ENCODE results near the gene ITCH. TPM values are rescaled to one million over a fixed set of nuclear protein-coding genes. Genes with fewer than 3 reads are reported as not detected.

The ITCH gene
- total and polyA plus RNA-seq, 4 donors = 9.3 to 68.1 (median 30.4) TPM

GRCh38 chr20:34560614-34561013, 197.5 kb downstream of the ITCH start:
- TF ChIP-seq, protein P1, sequence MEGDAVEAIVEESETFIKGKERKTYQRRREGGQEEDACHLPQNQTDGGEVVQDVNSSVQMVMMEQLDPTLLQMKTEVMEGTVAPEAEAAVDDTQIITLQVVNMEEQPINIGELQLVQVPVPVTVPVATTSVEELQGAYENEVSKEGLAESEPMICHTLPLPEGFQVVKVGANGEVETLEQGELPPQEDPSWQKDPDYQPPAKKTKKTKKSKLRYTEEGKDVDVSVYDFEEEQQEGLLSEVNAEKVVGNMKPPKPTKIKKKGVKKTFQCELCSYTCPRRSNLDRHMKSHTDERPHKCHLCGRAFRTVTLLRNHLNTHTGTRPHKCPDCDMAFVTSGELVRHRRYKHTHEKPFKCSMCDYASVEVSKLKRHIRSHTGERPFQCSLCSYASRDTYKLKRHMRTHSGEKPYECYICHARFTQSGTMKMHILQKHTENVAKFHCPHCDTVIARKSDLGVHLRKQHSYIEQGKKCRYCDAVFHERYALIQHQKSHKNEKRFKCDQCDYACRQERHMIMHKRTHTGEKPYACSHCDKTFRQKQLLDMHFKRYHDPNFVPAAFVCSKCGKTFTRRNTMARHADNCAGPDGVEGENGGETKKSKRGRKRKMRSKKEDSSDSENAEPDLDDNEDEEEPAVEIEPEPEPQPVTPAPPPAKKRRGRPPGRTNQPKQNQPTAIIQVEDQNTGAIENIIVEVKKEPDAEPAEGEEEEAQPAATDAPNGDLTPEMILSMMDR (IDR thresholded peaks at IDR 0.05; ENCODE audit: control extremely low read depth, extremely low read depth) = no peak

More at GRCh38 chr20:34560614-34561013, 197.5 kb downstream of the ITCH start:
- H3K27ac ChIP-seq (ENCODE audit: low read depth in 1 of 2, low read length in 1 of 2) = peak overlapping the region in 1 of 2 donors; percentile 13
- H3K4me1 ChIP-seq (ENCODE audit: control insufficient read depth in 5 of 5, insufficient read depth in 5 of 5, low read length in 5 of 5) = peaks cover 0 to 4% (median 0%) of the 10 kb centered on the region in 5 donors
- no peak overlapping the region for H3K4me3 ChIP-seq
- H3K9ac ChIP-seq (ENCODE audit: insufficient read depth in 1 of 2, low read length in 2 of 2) = no peak overlapping the region
- DNase-seq (no peak), ATAC-seq (ENCODE audit: insufficient read depth, low FRiP score) (no peak)
- H3K27me3 ChIP-seq (ENCODE audit: control insufficient read depth in 3 of 3, insufficient read depth in 3 of 3, low read length in 2 of 3) = no peaks in the 10 kb centered on the region
- H3K36me3 ChIP-seq (ENCODE audit: control insufficient read depth in 4 of 4, insufficient read depth in 4 of 4, low read length in 4 of 4) = peaks cover 0 to 6% (median under 1%) of the 10 kb centered on the region in 4 donors
- WGBS, 2 donors = 95 to 98% methylated on average over 7 of the region's 7 CpGs
- no peaks in the 10 kb centered on the region for H3K9me3 ChIP-seq (ENCODE audit: control insufficient read depth in 4 of 4, insufficient read depth in 3 of 4, low read length in 3 of 4)

Small RNA genes lying within 50 kb of the gene (small RNA-seq; reads per million reads assigned to genes)
- gene AL356299.1 (ENCODE audit: low replicate concordance) (not detected), gene MIR644A (ENCODE audit: low replicate concordance) (not detected), gene RF00019 (ENCODE audit: low replicate concordance) (not detected)

Other genes with a start within 250 kb of the ITCH start
- gene ASIP, start 121.8 kb upstream of the ITCH start, total RNA-seq = not detected
- under 1 TPM; 0.15 to 0.87 TPM for gene ASIP, start 121.8 kb upstream of the ITCH start, polyA plus RNA-seq
- 100 to 1,000 TPM in 1 of 2 donors, 10 to 100 TPM in 1; 40.2 to 116 TPM for gene AHCY, start 59.9 kb upstream of the ITCH start, total RNA-seq
- 100 to 1,000 TPM in 1 of 2 donors, 10 to 100 TPM in 1; 93.7 to 116 TPM for gene AHCY, start 59.9 kb upstream of the ITCH start, polyA plus RNA-seq
- 100 to 1,000 TPM in 1 of 2 donors, 10 to 100 TPM in 1; 77.3 to 135 TPM for gene DYNLRB1, start 153.1 kb downstream of the ITCH start, total RNA-seq
- gene DYNLRB1, start 153.1 kb downstream of the ITCH start, polyA plus RNA-seq = 100 to 1,000 TPM; 177 to 433 TPM
- gene MAP1LC3A, start 195.4 kb downstream of the ITCH start, total RNA-seq = 10 to 100 TPM; 30.1 to 30.7 TPM
- 10 to 100 TPM; 44.8 to 67.6 TPM for gene MAP1LC3A, start 195.4 kb downstream of the ITCH start, polyA plus RNA-seq